DMS 273 treated with DMSO at 0.1 percent for 48 hours (cell line): ENCODE measurements around the gene RCSD1.
"Not testable (repeated sequence)": the region's sequence is repeated elsewhere in the genome, so short reads cannot be mapped to it uniquely, and the experiment has no call there.

Source experiments
- DNase-seq: peaks from one replicate; lab custom pipeline; 2025; lab: John Stamatoyannopoulos, UW

The RCSD1 gene

GRCh38 chr1:167629681-167630567 lies at the start of gene RCSD1:
RCSD1 (plus strand) TSS chr1:167630232; CDS start chr1:167630424, 192 bp downstream.
- no peak for DNase-seq

- DNase-seq, result no peak
Measured at GRCh38 chr1:167582064-167582463, 48.0 kb upstream of the RCSD1 start.

GRCh38 chr1:167582722-167583121 lies 47.3 kb upstream of the RCSD1 start:
- no peak for DNase-seq

- no peak for DNase-seq
Measured at GRCh38 chr1:167584581-167584980, 45.5 kb upstream of the RCSD1 start.

- DNase-seq, result no peak
Measured at GRCh38 chr1:167587342-167587741, 42.7 kb upstream of the RCSD1 start.

GRCh38 chr1:167587872-167588271 lies 42.2 kb upstream of the RCSD1 start:
- no peak for DNase-seq

GRCh38 chr1:167588361-167588760 lies 41.7 kb upstream of the RCSD1 start:
- DNase-seq, result no peak

- no peak for DNase-seq
Measured at GRCh38 chr1:167592475-167592874, 37.6 kb upstream of the RCSD1 start.

GRCh38 chr1:167593860-167594259 lies 36.2 kb upstream of the RCSD1 start:
- no peak for DNase-seq

GRCh38 chr1:167594822-167595221 lies 35.2 kb upstream of the RCSD1 start:
- no peak for DNase-seq

- no peak for DNase-seq
Measured at GRCh38 chr1:167599957-167600581, 30.0 kb upstream of the RCSD1 start.

GRCh38 chr1:167601442-167602383 lies 28.3 kb upstream of the RCSD1 start:
- no peak for DNase-seq

- DNase-seq, result no peak
Measured at GRCh38 chr1:167602840-167603239, 27.2 kb upstream of the RCSD1 start.

GRCh38 chr1:167605576-167605975 lies 24.5 kb upstream of the RCSD1 start:
- no peak for DNase-seq

- DNase-seq, result no peak
Measured at GRCh38 chr1:167611983-167612382, 18.0 kb upstream of the RCSD1 start.

GRCh38 chr1:167612587-167613385 lies 17.2 kb upstream of the RCSD1 start:
- DNase-seq, result no peak

GRCh38 chr1:167613984-167614383 lies 16.0 kb upstream of the RCSD1 start:
- not testable (repeated sequence) for DNase-seq

GRCh38 chr1:167614851-167615250 lies 15.2 kb upstream of the RCSD1 start:
- no peak for DNase-seq

- no peak for DNase-seq
Measured at GRCh38 chr1:167616521-167616920, 13.5 kb upstream of the RCSD1 start.

GRCh38 chr1:167617153-167618147 lies 12.6 kb upstream of the RCSD1 start:
- DNase-seq, result no peak
